ENCODE results near the gene TNFAIP8L3.

TNFAIP8L3 gene

GRCh38 chr15:51077221-51078153, 17.2 kb downstream of the TNFAIP8L3 start:
- Histone ChIP-seq H3K4me3 (ENCODE audit: low read depth, low read length) (no peak overlapping the region), H3K36me3 (no peaks in the 10 kb centered on the region), H3K9me3 (ENCODE audit: severe bottlenecking) (no peaks in the 10 kb centered on the region), H3K27ac (no peak overlapping the region), H3K27me3 (ENCODE audit: insufficient read depth, low read depth, severe bottlenecking) (no peaks in the 10 kb centered on the region)
- no peak for DNase-seq
- no peak for TF ChIP-seq CTCF (IDR thresholded peaks at IDR 0.05; ENCODE audit: low read depth, low read length)

GRCh38 chr15:51076524-51077220, 18.0 kb downstream of the TNFAIP8L3 start:
- Histone ChIP-seq H3K27ac (no peak overlapping the region), H3K4me3 (ENCODE audit: low read depth, low read length) (no peak overlapping the region), H3K36me3 (no peaks in the 10 kb centered on the region), H3K9me3 (ENCODE audit: severe bottlenecking) (no peaks in the 10 kb centered on the region), H3K27me3 (ENCODE audit: insufficient read depth, low read depth, severe bottlenecking) (no peaks in the 10 kb centered on the region)
- no peak for DNase-seq
- no peak for TF ChIP-seq CTCF (IDR thresholded peaks at IDR 0.05; ENCODE audit: low read depth, low read length)

- Histone ChIP-seq H3K27ac (no peak overlapping the region), H3K9me3 (ENCODE audit: severe bottlenecking) (no peaks in the 10 kb centered on the region), H3K27me3 (ENCODE audit: insufficient read depth, low read depth, severe bottlenecking) (no peaks in the 10 kb centered on the region), H3K36me3 (no peaks in the 10 kb centered on the region), H3K4me3 (ENCODE audit: low read depth, low read length) (no peak overlapping the region)
- DNase-seq, result no peak
- no peak for TF ChIP-seq CTCF (IDR thresholded peaks at IDR 0.05; ENCODE audit: low read depth, low read length)
Observed at GRCh38 chr15:51075826-51076523, 18.7 kb downstream of the TNFAIP8L3 start.

- Histone ChIP-seq H3K4me3 (ENCODE audit: low read depth, low read length) (no peak overlapping the region), H3K36me3 (no peaks in the 10 kb centered on the region), H3K27me3 (ENCODE audit: insufficient read depth, low read depth, severe bottlenecking) (no peaks in the 10 kb centered on the region), H3K9me3 (ENCODE audit: severe bottlenecking) (no peaks in the 10 kb centered on the region), H3K27ac (no peak overlapping the region)
- DNase-seq, result no peak
- no peak for TF ChIP-seq CTCF (IDR thresholded peaks at IDR 0.05; ENCODE audit: low read depth, low read length)
Observed at GRCh38 chr15:51075364-51075763, 19.3 kb downstream of the TNFAIP8L3 start.

- no peak for TF ChIP-seq CTCF (IDR thresholded peaks at IDR 0.05; ENCODE audit: low read depth, low read length)
- no peaks in the 10 kb centered on the region for H3K36me3 ChIP-seq
- no peaks in the 10 kb centered on the region for H3K9me3 ChIP-seq (ENCODE audit: severe bottlenecking)
- no peak for DNase-seq
- H3K4me3 ChIP-seq (ENCODE audit: low read depth, low read length), result no peak overlapping the region
- no peak overlapping the region for H3K27ac ChIP-seq
- H3K27me3 ChIP-seq (ENCODE audit: insufficient read depth, low read depth, severe bottlenecking), result no peaks in the 10 kb centered on the region
Observed at GRCh38 chr15:51074926-51075325, 19.8 kb downstream of the TNFAIP8L3 start.

All from WERI-Rb-1 (cell line).